Keratinocyte (primary cell): ENCODE data around the gene ADAMTS15. TPM values are rescaled to one million over a fixed set of nuclear protein-coding genes. Genes with fewer than 3 reads are reported as not detected.

Source experiments
- DNase-seq: peaks from one replicate; pipeline ENCODE4 v3.0.0-alpha.2; 2011; ENCODE audit warnings: low read depth, missing footprints, low spot score
- FAIRE-seq: peaks from 2 replicates; lab custom pipeline; 2011; peaks lifted over from hg19 to GRCh38; lab: Jason Lieb, UNC
- H2AFZ ChIP-seq: 2 replicates; pipeline ENCODE4 v1.6.0; 2012; ENCODE audit warnings: low read length, control low read depth, inconsistent platforms; ENCODE audit not compliant: control insufficient read depth
- H3K27ac ChIP-seq: 2 replicates; pipeline ENCODE4 v1.5.1; 2011; ENCODE audit warnings: low read length; ENCODE audit not compliant: control insufficient read depth, insufficient read depth
- H3K27me3 ChIP-seq: 3 replicates; pipeline ENCODE4 v1.6.0; 2011; ENCODE audit warnings: low read length; ENCODE audit not compliant: control insufficient read depth, insufficient read depth; ENCODE audit errors: extremely low read depth
- H3K36me3 ChIP-seq, 2 experiments: 2 replicates in 1 of 2; 3 replicates in 1 of 2; pipeline ENCODE4 v1.5.1; 2011; ENCODE audit warnings: low read length in 2 of 2, mild to moderate bottlenecking in 1 of 2; ENCODE audit not compliant: control insufficient read depth in 2 of 2, insufficient read depth in 2 of 2; ENCODE audit errors: extremely low read depth in 1 of 2
- H3K4me1 ChIP-seq: 3 replicates; pipeline ENCODE4 v1.5.1; 2011; ENCODE audit warnings: low read length; ENCODE audit not compliant: control insufficient read depth, insufficient read depth; ENCODE audit errors: extremely low read depth
- H3K4me2 ChIP-seq: 3 replicates; pipeline ENCODE4 v1.6.0; 2011; ENCODE audit warnings: low read depth, low read length; ENCODE audit not compliant: control insufficient read depth, insufficient read depth; ENCODE audit errors: extremely low read depth
- H3K4me3 ChIP-seq, 3 experiments: fragments of 200-600 bp in 1 of 3; sonication (generic) in 1 of 3; 2 replicates in 2 of 3; 3 replicates in 1 of 3; pipeline ENCODE4 v1.5.1; 2011 to 2016; ENCODE audit warnings: low read length in 3 of 3, mild to moderate bottlenecking in 3 of 3, control low read depth in 2 of 3, inconsistent platforms in 1 of 3, low read depth in 1 of 3, mixed read lengths in 1 of 3, mixed run types in 1 of 3, moderate library complexity in 1 of 3; ENCODE audit not compliant: control insufficient read depth in 2 of 3, insufficient read depth in 2 of 3; ENCODE audit errors: extremely low read depth in 1 of 3
- H3K79me2 ChIP-seq: 2 replicates; pipeline ENCODE4 v1.6.0; 2012; ENCODE audit warnings: low read length; ENCODE audit not compliant: control insufficient read depth, insufficient read depth
- H3K9ac ChIP-seq: 3 replicates; pipeline ENCODE4 v1.6.0; 2011; ENCODE audit warnings: low read length; ENCODE audit not compliant: control insufficient read depth, insufficient read depth; ENCODE audit errors: extremely low read depth
- H3K9me1 ChIP-seq: 3 replicates; pipeline ENCODE4 v1.6.0; 2011; ENCODE audit warnings: low read length; ENCODE audit not compliant: control insufficient read depth, insufficient read depth; ENCODE audit errors: extremely low read depth
- H3K9me3 ChIP-seq: 2 replicates; pipeline ENCODE4 v1.5.1; 2012; ENCODE audit warnings: low read depth, low read length; ENCODE audit not compliant: control insufficient read depth
- H4K20me1 ChIP-seq: 3 replicates; pipeline ENCODE4 v1.6.0; 2011; ENCODE audit warnings: low read length; ENCODE audit not compliant: control insufficient read depth, insufficient read depth; ENCODE audit errors: extremely low read depth
- CTCF ChIP-seq, 3 experiments: IDR thresholded peaks in 1 of 3; conservative IDR thresholded peaks in 1 of 3; optimal IDR thresholded peaks in 1 of 3; 2 replicates in 2 of 3; 3 replicates in 1 of 3; pipeline versions ENCODE3 to v1.5.1; 2011; ENCODE audit warnings: low read length in 3 of 3, mild to moderate bottlenecking in 3 of 3, moderate library complexity in 2 of 3, control low read depth in 1 of 3, inconsistent platforms in 1 of 3; ENCODE audit not compliant: insufficient read depth in 2 of 3; ENCODE audit errors: extremely low read depth in 1 of 3
- EZH2 ChIP-seq: IDR thresholded peaks from one replicate; pipeline ENCODE4 v1.6.1; 2012; ENCODE audit warnings: inconsistent platforms, mild to moderate bottlenecking, low read length, moderate library complexity
- dilution Hi-C: fragments of 300-500 bp; cut with MboI; formaldehyde crosslinking; loops from one replicate; pipeline ENCODE4 v1.7.0; 2020; ENCODE audit warnings: low sequenced_read_pairs; ENCODE audit not compliant: extremely low pct_ligation_motif_present
- polyA plus RNA-seq, 5 experiments: library from polyadenylated mRNA; depleted of rRNA in 3 of 5; stranded (reverse) in 3 of 5; stranded (forward) in 1 of 5; unstranded in 1 of 5; fragments of >200 nt; gene quantifications; 1 replicate in 1 of 5; 2 replicates in 3 of 5; 3 replicates in 1 of 5; pipeline versions ENCODE4 v1.2.1 to v1.2.3, GENCODE V29; 2011 to 2012; ENCODE audit warnings: missing spikeins in 2 of 5, low read depth in 1 of 5, low replicate concordance in 1 of 5

The ADAMTS15 gene
- polyA plus RNA-seq, 1 donor (not counting 4 experiments of a cell fraction or from before 2014, with no cell fraction given): 0.30 TPM

DNA sequence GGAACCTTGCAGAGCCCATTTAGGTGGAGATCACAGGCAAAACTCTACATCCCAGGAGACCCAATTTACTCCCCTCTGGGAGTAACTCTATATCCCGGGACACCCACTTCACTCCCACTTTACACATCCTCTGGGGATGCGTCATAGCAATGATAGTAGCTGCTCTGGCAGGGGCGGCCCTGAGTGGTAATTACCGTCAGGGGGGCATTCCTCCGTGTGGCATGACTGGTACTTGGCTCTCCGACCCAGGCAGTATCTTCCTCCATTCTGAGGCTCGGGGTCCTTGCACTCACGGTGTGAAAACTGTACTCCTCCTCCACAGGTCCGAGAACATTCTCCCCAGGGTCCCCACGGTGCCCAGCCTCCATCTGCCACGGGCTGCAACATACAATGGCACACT, 37.2 kb upstream of the ADAMTS15 start:
- dilution Hi-C loops: no loop called here
- TF ChIP-seq EZH2 (no peak), CTCF (optimal IDR thresholded peaks at IDR 0.05 in 1 of 3, IDR thresholded peaks at IDR 0.05 in 1 of 3, conservative IDR thresholded peaks at IDR 0.05 in 1 of 3; ENCODE audit: extremely low read depth in 1 of 3, insufficient read depth in 2 of 3, low read length in 3 of 3) (no peak)
- Histone ChIP-seq H3K79me2 (no peaks in the 10 kb centered on the region), H4K20me1 (peaks cover 5% of the 10 kb centered on the region), H3K4me3 (no peak overlapping the region), H3K9me3 (no peaks in the 10 kb centered on the region), H3K27ac (no peak overlapping the region), H3K4me1 (peaks cover 35% of the 10 kb centered on the region), H2AFZ (no peak overlapping the region), H3K9ac (no peak overlapping the region), H3K4me2 (no peak overlapping the region), H3K9me1 (no peaks in the 10 kb centered on the region), H3K36me3 (no peaks in the 10 kb centered on the region), H3K27me3 (peaks cover 3% of the 10 kb centered on the region)
- FAIRE-seq (no peak), DNase-seq (no peak)

- DNase-seq (peak; percentile 60), FAIRE-seq (peak; percentile 90)
- Histone ChIP-seq H3K36me3 (no peaks in the 10 kb centered on the region), H3K4me2 (peak overlapping the region; percentile 81), H3K4me3 (peak overlapping the region in 2 of 3 experiments; percentile 20 to 44), H3K4me1 (peaks cover 25% of the 10 kb centered on the region), H3K79me2 (no peaks in the 10 kb centered on the region), H3K27me3 (peaks cover 3% of the 10 kb centered on the region), H2AFZ (peak overlapping the region; percentile 41), H3K9me3 (no peaks in the 10 kb centered on the region), H4K20me1 (peaks cover 5% of the 10 kb centered on the region), H3K9me1 (no peaks in the 10 kb centered on the region), H3K27ac (peak overlapping the region; percentile 67), H3K9ac (peak overlapping the region; percentile 49)
- dilution Hi-C loops: no loop called here
- TF ChIP-seq CTCF (optimal IDR thresholded peaks at IDR 0.05 in 1 of 3, IDR thresholded peaks at IDR 0.05 in 1 of 3, conservative IDR thresholded peaks at IDR 0.05 in 1 of 3; ENCODE audit: extremely low read depth in 1 of 3, insufficient read depth in 2 of 3, low read length in 3 of 3) (no peak), EZH2 (no peak)
Measured at GRCh38 chr11:130413405-130414106, 34.9 kb upstream of the ADAMTS15 start.
